SK-N-MC (cell line): Measurements from ENCODE around the gene DNAJC27.

Source experiments
- EZH2 ChIP-seq: fragments of 200-600 bp; sonication (generic); IDR thresholded peaks from one replicate; pipeline ENCODE4 v1.6.1; 2017; ENCODE audit warnings: antibody characterized with exemption
- FOXP2 ChIP-seq: optimal IDR thresholded peaks from 2 replicates; pipeline ENCODE3; 2011; ENCODE audit warnings: mild to moderate bottlenecking, moderate library complexity; ENCODE audit not compliant: insufficient read depth; ENCODE audit errors: extremely low read length, control extremely low read depth
- POLR2AphosphoS5 ChIP-seq: IDR thresholded peaks from 2 replicates; pipeline ENCODE4 v1.6.1; 2012; ENCODE audit warnings: mild to moderate bottlenecking, low read depth, low read length, borderline replicate concordance

DNA sequence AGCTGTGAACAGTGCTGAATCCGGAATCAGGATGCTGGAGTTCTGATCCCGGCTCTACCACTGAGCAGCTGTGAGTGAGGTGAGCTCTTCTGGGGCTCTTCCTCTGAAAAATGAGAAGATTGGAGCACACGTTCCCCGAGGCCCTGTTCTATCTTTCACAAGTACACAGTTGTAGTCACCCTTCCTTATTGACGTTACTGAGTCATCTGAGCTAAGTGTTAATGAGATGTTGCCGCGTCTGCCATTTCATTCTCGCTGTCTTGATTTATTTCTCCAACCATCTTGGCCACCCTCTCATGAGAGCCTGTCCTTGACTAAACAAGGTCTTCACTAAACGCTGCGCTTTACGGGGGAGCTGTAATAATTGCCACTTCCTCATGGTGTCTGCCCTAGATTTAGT, 38.2 kb upstream of the DNAJC27 start:
- TF ChIP-seq EZH2 (no peak), POLR2AphosphoS5 (no peak), FOXP2 (no peak)
